Measurements from ENCODE around the gene CADPS.

CADPS gene

GRCh38 chr3:62574266-62574898, 300.8 kb downstream of the CADPS start:
- no peak overlapping the region for H3K4me3 ChIP-seq (ENCODE audit: low read depth, low read length)
- no peak overlapping the region for H3K9ac ChIP-seq (ENCODE audit: low read depth, low read length)
- H3K9me3 ChIP-seq (ENCODE audit: control insufficient read depth, insufficient read depth, low read length): no peaks in the 10 kb centered on the region
- no peaks in the 10 kb centered on the region for H3K4me1 ChIP-seq (ENCODE audit: control insufficient read depth, insufficient read depth, low read length)
- H3K27me3 ChIP-seq (ENCODE audit: control insufficient read depth, insufficient read depth, low read length): no peaks in the 10 kb centered on the region
- H3K36me3 ChIP-seq (ENCODE audit: control insufficient read depth, insufficient read depth, low read length): no peaks in the 10 kb centered on the region

GRCh38 chr3:62571916-62572315, 303.3 kb downstream of the CADPS start:
- no peak overlapping the region for H3K9ac ChIP-seq (ENCODE audit: low read depth, low read length)
- H3K27me3 ChIP-seq (ENCODE audit: control insufficient read depth, insufficient read depth, low read length): no peaks in the 10 kb centered on the region
- H3K36me3 ChIP-seq (ENCODE audit: control insufficient read depth, insufficient read depth, low read length): no peaks in the 10 kb centered on the region
- no peaks in the 10 kb centered on the region for H3K4me1 ChIP-seq (ENCODE audit: control insufficient read depth, insufficient read depth, low read length)
- H3K9me3 ChIP-seq (ENCODE audit: control insufficient read depth, insufficient read depth, low read length): no peaks in the 10 kb centered on the region
- no peak overlapping the region for H3K4me3 ChIP-seq (ENCODE audit: low read depth, low read length)

- Histone ChIP-seq H3K4me1 (ENCODE audit: control insufficient read depth, insufficient read depth, low read length) (no peaks in the 10 kb centered on the region), H3K36me3 (ENCODE audit: control insufficient read depth, insufficient read depth, low read length) (no peaks in the 10 kb centered on the region)
Observed at GRCh38 chr3:62570888-62571287, 304.3 kb downstream of the CADPS start.

GRCh38 chr3:62569609-62570008, 305.6 kb downstream of the CADPS start:
- H3K4me1 ChIP-seq (ENCODE audit: control insufficient read depth, insufficient read depth, low read length): no peaks in the 10 kb centered on the region
- H3K9ac ChIP-seq (ENCODE audit: low read depth, low read length): no peak overlapping the region
- H3K27me3 ChIP-seq (ENCODE audit: control insufficient read depth, insufficient read depth, low read length): no peaks in the 10 kb centered on the region
- no peaks in the 10 kb centered on the region for H3K36me3 ChIP-seq (ENCODE audit: control insufficient read depth, insufficient read depth, low read length)
- H3K4me3 ChIP-seq (ENCODE audit: low read depth, low read length): no peak overlapping the region
- no peaks in the 10 kb centered on the region for H3K9me3 ChIP-seq (ENCODE audit: control insufficient read depth, insufficient read depth, low read length)

More at GRCh38 chr3:62570888-62571287, 304.3 kb downstream of the CADPS start:
- Histone ChIP-seq H3K9me3 (ENCODE audit: control insufficient read depth, insufficient read depth, low read length) (no peaks in the 10 kb centered on the region), H3K27me3 (ENCODE audit: control insufficient read depth, insufficient read depth, low read length) (no peaks in the 10 kb centered on the region), H3K9ac (ENCODE audit: low read depth, low read length) (no peak overlapping the region), H3K4me3 (ENCODE audit: low read depth, low read length) (no peak overlapping the region)

GRCh38 chr3:62567097-62568021, 307.9 kb downstream of the CADPS start:
- H3K27me3 ChIP-seq (ENCODE audit: control insufficient read depth, insufficient read depth, low read length): no peaks in the 10 kb centered on the region
- no peak overlapping the region for H3K4me3 ChIP-seq (ENCODE audit: low read depth, low read length)
- H3K9ac ChIP-seq (ENCODE audit: low read depth, low read length): no peak overlapping the region
- no peaks in the 10 kb centered on the region for H3K4me1 ChIP-seq (ENCODE audit: control insufficient read depth, insufficient read depth, low read length)
- H3K9me3 ChIP-seq (ENCODE audit: control insufficient read depth, insufficient read depth, low read length): no peaks in the 10 kb centered on the region
- no peaks in the 10 kb centered on the region for H3K36me3 ChIP-seq (ENCODE audit: control insufficient read depth, insufficient read depth, low read length)

GRCh38 chr3:62566022-62566557, 309.1 kb downstream of the CADPS start:
- Histone ChIP-seq H3K27me3 (ENCODE audit: control insufficient read depth, insufficient read depth, low read length) (no peaks in the 10 kb centered on the region), H3K9ac (ENCODE audit: low read depth, low read length) (no peak overlapping the region), H3K9me3 (ENCODE audit: control insufficient read depth, insufficient read depth, low read length) (no peaks in the 10 kb centered on the region), H3K4me3 (ENCODE audit: low read depth, low read length) (no peak overlapping the region), H3K36me3 (ENCODE audit: control insufficient read depth, insufficient read depth, low read length) (no peaks in the 10 kb centered on the region), H3K4me1 (ENCODE audit: control insufficient read depth, insufficient read depth, low read length) (no peaks in the 10 kb centered on the region)

GRCh38 chr3:62562596-62562995, 312.6 kb downstream of the CADPS start:
- Histone ChIP-seq H3K9ac (ENCODE audit: low read depth, low read length) (no peak overlapping the region), H3K9me3 (ENCODE audit: control insufficient read depth, insufficient read depth, low read length) (no peaks in the 10 kb centered on the region), H3K4me3 (ENCODE audit: low read depth, low read length) (no peak overlapping the region)

GRCh38 chr3:62562017-62562416, 313.2 kb downstream of the CADPS start:
- Histone ChIP-seq H3K27me3 (ENCODE audit: control insufficient read depth, insufficient read depth, low read length) (peaks cover 7% of the 10 kb centered on the region), H3K4me3 (ENCODE audit: low read depth, low read length) (no peak overlapping the region), H3K9ac (ENCODE audit: low read depth, low read length) (no peak overlapping the region), H3K36me3 (ENCODE audit: control insufficient read depth, insufficient read depth, low read length) (no peaks in the 10 kb centered on the region), H3K4me1 (ENCODE audit: control insufficient read depth, insufficient read depth, low read length) (no peaks in the 10 kb centered on the region), H3K9me3 (ENCODE audit: control insufficient read depth, insufficient read depth, low read length) (no peaks in the 10 kb centered on the region)

More at GRCh38 chr3:62562596-62562995, 312.6 kb downstream of the CADPS start:
- no peaks in the 10 kb centered on the region for H3K4me1 ChIP-seq (ENCODE audit: control insufficient read depth, insufficient read depth, low read length)
- H3K27me3 ChIP-seq (ENCODE audit: control insufficient read depth, insufficient read depth, low read length): peaks cover 4% of the 10 kb centered on the region
- H3K36me3 ChIP-seq (ENCODE audit: control insufficient read depth, insufficient read depth, low read length): no peaks in the 10 kb centered on the region

GRCh38 chr3:62559831-62560445, 315.3 kb downstream of the CADPS start:
- Histone ChIP-seq H3K4me3 (ENCODE audit: low read depth, low read length) (no peak overlapping the region), H3K9ac (ENCODE audit: low read depth, low read length) (no peak overlapping the region), H3K36me3 (ENCODE audit: control insufficient read depth, insufficient read depth, low read length) (no peaks in the 10 kb centered on the region), H3K27me3 (ENCODE audit: control insufficient read depth, insufficient read depth, low read length) (peaks cover 7% of the 10 kb centered on the region), H3K4me1 (ENCODE audit: control insufficient read depth, insufficient read depth, low read length) (peaks cover 6% of the 10 kb centered on the region), H3K9me3 (ENCODE audit: control insufficient read depth, insufficient read depth, low read length) (no peaks in the 10 kb centered on the region)

- H3K36me3 ChIP-seq (ENCODE audit: control insufficient read depth, insufficient read depth, low read length): no peaks in the 10 kb centered on the region
- H3K27me3 ChIP-seq (ENCODE audit: control insufficient read depth, insufficient read depth, low read length): peaks cover 7% of the 10 kb centered on the region
- peaks cover 6% of the 10 kb centered on the region for H3K4me1 ChIP-seq (ENCODE audit: control insufficient read depth, insufficient read depth, low read length)
- no peaks in the 10 kb centered on the region for H3K9me3 ChIP-seq (ENCODE audit: control insufficient read depth, insufficient read depth, low read length)
- H3K9ac ChIP-seq (ENCODE audit: low read depth, low read length): no peak overlapping the region
- no peak overlapping the region for H3K4me3 ChIP-seq (ENCODE audit: low read depth, low read length)
Observed at GRCh38 chr3:62558549-62559112, 316.6 kb downstream of the CADPS start.

- Histone ChIP-seq H3K9ac (ENCODE audit: low read depth, low read length) (no peak overlapping the region), H3K9me3 (ENCODE audit: control insufficient read depth, insufficient read depth, low read length) (no peaks in the 10 kb centered on the region), H3K27me3 (ENCODE audit: control insufficient read depth, insufficient read depth, low read length) (peaks cover 7% of the 10 kb centered on the region), H3K4me3 (ENCODE audit: low read depth, low read length) (no peak overlapping the region), H3K4me1 (ENCODE audit: control insufficient read depth, insufficient read depth, low read length) (peaks cover 6% of the 10 kb centered on the region), H3K36me3 (ENCODE audit: control insufficient read depth, insufficient read depth, low read length) (no peaks in the 10 kb centered on the region)
Observed at GRCh38 chr3:62557983-62558382, 317.2 kb downstream of the CADPS start.

Measured in iPS-15b (cell line).